HepG2 (cell line): ENCODE results near the gene NNMT. TPM values are rescaled to one million over a fixed set of nuclear protein-coding genes. Genes with fewer than 3 reads are reported as not detected.

Experiments
- ATAC-seq: fragments of 200-7000 bp; cut with Tn5 transposase; 3 replicates; pipeline ENCODE4 v1.9.1; 2020; ENCODE audit warnings: mild to moderate bottlenecking, moderate library complexity
- BruUV-seq: library from RNA; stranded (reverse); fragments of 400-500 nt; replicated peaks from 2 replicates; lab custom pipeline; 2021; lab: Mats Ljungman, UMichigan
- CTCF ChIA-PET: fragments of 300-600 bp; formaldehyde crosslinking; extraction: SDS; loops from one replicate; lab custom pipeline; 2021; ENCODE audit warnings: low total read pairs, inconsistent platforms, low intra/inter-chr PET ratio; lab: Yijun Ruan, JAX
- POLR2A ChIA-PET: fragments of 350-600 bp; sonication (Branson Sonifier 250); formaldehyde crosslinking; loops from one replicate; lab custom pipeline; 2020; ENCODE audit warnings: antibody characterized with exemption, inconsistent platforms; lab: Yijun Ruan, JAX
- DNase-seq: peaks from one replicate; pipeline ENCODE4 v3.0.0-alpha.2; 2015; ENCODE audit warnings: low spot score
- FAIRE-seq: peaks from 3 replicates; lab custom pipeline; 2011; peaks lifted over from hg19 to GRCh38; lab: Jason Lieb, UNC
- H2AFZ ChIP-seq: one replicate; pipeline ENCODE4 v1.6.1; 2011; ENCODE audit warnings: low read length, inconsistent platforms
- H3K27ac ChIP-seq: fragments of 300-600 bp; 3 replicates; pipeline ENCODE4 v1.8.0; 2011; ENCODE audit warnings: mixed run types, mild to moderate bottlenecking, mixed read lengths, low read length, inconsistent platforms; ENCODE audit not compliant: insufficient read depth; ENCODE audit errors: extremely low read length
- H3K27me3 ChIP-seq, 2 experiments: fragments of 200-600 bp in 1 of 2; 2 replicates in 1 of 2; 3 replicates in 1 of 2; pipeline versions ENCODE4 v1.6.0 to v1.8.0; 2011; ENCODE audit warnings: low read length in 2 of 2, mild to moderate bottlenecking in 2 of 2, moderate library complexity in 2 of 2, inconsistent platforms in 1 of 2; ENCODE audit not compliant: insufficient read depth in 2 of 2, control insufficient read depth in 1 of 2
- H3K36me3 ChIP-seq, 2 experiments: fragments of 200-600 bp in 1 of 2; replicated peaks in 1 of 2; 2 replicates in 1 of 2; 3 replicates in 1 of 2; pipeline versions ENCODE4 v1.5.1 to v1.8.0; 2011; ENCODE audit warnings: low read length in 2 of 2, inconsistent platforms in 1 of 2; ENCODE audit not compliant: insufficient read depth in 2 of 2, control insufficient read depth in 1 of 2
- H3K4me1 ChIP-seq: 2 replicates; pipeline ENCODE4 v1.5.1; 2012; ENCODE audit warnings: low read length, inconsistent platforms; ENCODE audit not compliant: insufficient read depth
- H3K4me2 ChIP-seq: 2 replicates; pipeline ENCODE4 v1.6.0; 2011; ENCODE audit warnings: low read depth, low read length, inconsistent platforms
- H3K4me3 ChIP-seq, 3 experiments: fragments of 200-600 bp in 1 of 3; sonication (generic), shearing (Covaris generic) in 1 of 3; replicated peaks in 1 of 3; 2 replicates each; pipeline ENCODE4 v1.5.1; 2011 to 2016; ENCODE audit warnings: low read length in 3 of 3, inconsistent platforms in 2 of 3, low read depth in 2 of 3, mild to moderate bottlenecking in 2 of 3, control low read depth in 1 of 3, mixed read lengths in 1 of 3; ENCODE audit not compliant: insufficient read depth in 1 of 3
- H3K79me2 ChIP-seq: one replicate; pipeline ENCODE4 v1.6.1; 2011; ENCODE audit warnings: low read length, inconsistent platforms; ENCODE audit not compliant: insufficient read depth
- H3K9ac ChIP-seq: 2 replicates; pipeline ENCODE4 v1.6.0; 2011; ENCODE audit warnings: mild to moderate bottlenecking, low read depth, low read length, inconsistent platforms; ENCODE audit not compliant: insufficient read depth
- H3K9me3 ChIP-seq: 2 replicates; pipeline ENCODE4 v1.5.1; 2012; ENCODE audit warnings: mild to moderate bottlenecking, low read length
- H4K20me1 ChIP-seq: 2 replicates; pipeline ENCODE4 v1.6.0; 2011; ENCODE audit warnings: inconsistent platforms, mild to moderate bottlenecking, low read length, moderate library complexity; ENCODE audit not compliant: insufficient read depth
- RAD51 ChIP-seq: fragments of 450-650 bp; IDR thresholded peaks from 2 replicates; pipeline ENCODE4 v1.6.1; 2016; ENCODE audit warnings: borderline replicate concordance
- ZBTB10 ChIP-seq: sonication (generic); formaldehyde crosslinking; IDR thresholded peaks from 2 replicates; pipeline ENCODE4 v1.4.0; 2020; ENCODE audit warnings: missing genetic modification reagents, borderline replicate concordance
- ZBTB8A ChIP-seq: sonication (generic); formaldehyde crosslinking; IDR thresholded peaks from 2 replicates; pipeline ENCODE4 v1.4.0; 2020; ENCODE audit warnings: mild to moderate bottlenecking, low read depth, missing genetic modification reagents, borderline replicate concordance
- WGBS: methylation state at CpG from one replicate; pipeline ENCODE4 v1.1.6; 2017; ENCODE audit warnings: low lambda C conversion rate; 5-methylcytosine and 5-hydroxymethylcytosine counted together
- in situ Hi-C: cut with HindIII; loops from 2 replicates; pipeline ENCODE4 v1.10.0; 2017; ENCODE audit warnings: low pct_unique_long_range_greater_than_20kb; ENCODE audit not compliant: extremely low pct_ligation_motif_present
- intact Hi-C: fragments of 100-400 bp; cut with micrococcal nuclease; formaldehyde crosslinking; loops from one replicate; pipeline ENCODE4 v1.10.0; 2022; ENCODE audit not compliant: unreplicated experiment
- polyA plus RNA-seq, 8 experiments: library from polyadenylated mRNA; depleted of rRNA in 3 of 8; stranded (reverse) in 7 of 8; unstranded in 1 of 8; fragments of >200 nt; fragmentation: Illumina TruSeq in 4 of 8; extraction: Trizol in 4 of 8; gene quantifications; 2 replicates each; pipeline versions ENCODE4 v1.2.1 to v1.2.3, GENCODE V29; 2011 to 2016; ENCODE audit warnings: low read depth in 4 of 8, missing spikeins in 1 of 8, mixed read lengths in 1 of 8; ENCODE audit not compliant: insufficient read depth in 1 of 8
- total RNA-seq, 5 experiments: library from RNA; depleted of rRNA; stranded (reverse); fragments of >200 nt; fragmentation: Illumina TruSeq; extraction: Trizol; gene quantifications; 2 replicates each; pipeline ENCODE4 v1.2.3, GENCODE V29; 2016; ENCODE audit warnings: low read depth in 1 of 5

Gene NNMT
- total and polyA plus RNA-seq, 2 of the 13 experiments (the other 11 are each of a cell fraction or from before 2014, with no cell fraction given), result 0.13 TPM; not detected in 1

DNA sequence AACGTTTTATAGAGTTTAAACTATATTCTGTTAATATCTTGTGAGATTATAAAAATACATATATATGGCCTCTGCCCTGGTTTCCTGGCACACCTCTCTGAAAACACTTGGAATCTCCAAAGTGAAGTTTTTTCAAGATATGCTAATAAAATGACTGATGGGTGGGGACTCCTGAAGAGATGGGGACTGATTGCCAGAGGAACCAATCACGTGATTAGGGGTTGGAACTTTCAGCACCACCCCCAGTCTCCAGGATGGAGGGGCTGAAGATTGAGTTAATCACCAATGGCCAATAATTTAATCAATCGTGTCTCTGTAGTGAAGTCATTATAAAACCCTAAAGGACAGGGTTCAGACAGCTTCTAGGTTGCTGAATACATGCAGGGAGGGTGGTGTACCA is 66.8 kb downstream of the NNMT start:
- Histone ChIP-seq H3K4me1 (no peaks in the 10 kb centered on the region), H3K79me2 (no peaks in the 10 kb centered on the region), H3K4me3 (no peak overlapping the region), H4K20me1 (no peaks in the 10 kb centered on the region), H3K4me2 (no peak overlapping the region), H3K27me3 (peaks cover 4 to 27% of the 10 kb centered on the region in 2 experiments; a peak in 3 of 5 replicates), H3K9me3 (no peaks in the 10 kb centered on the region), H3K27ac (no peak overlapping the region), H3K9ac (no peak overlapping the region), H3K36me3 (no peaks in the 10 kb centered on the region), H2AFZ (no peak overlapping the region)
- DNase-seq (no peak), FAIRE-seq (no peak), ATAC-seq (no peak)
- ChIA-PET POLR2A (no interaction called here), CTCF (no interaction called here)
- in situ Hi-C loops (no loop called here), intact Hi-C loops (no loop called here)
- 3% methylated on average over 3 of the region's 3 CpGs for WGBS
- no TSS peak for BruUV-seq
- TF ChIP-seq ZBTB8A (no peak), RAD51 (peak; percentile 62; the same call in 1 of the 2 replicates), ZBTB10 (no peak)

Other genes starting within 250 kb of the NNMT start
- gene ZBTB16, start 236.7 kb upstream of the NNMT start, total RNA-seq (2016; rRNA removed; fragmentation: Illumina TruSeq; extraction: Trizol), result not detected in 2 replicates
- not detected in 2 replicates for gene ZBTB16, start 236.7 kb upstream of the NNMT start, polyA plus RNA-seq (2011; rRNA removed)
- 7.1 and 9.4 TPM in 2 replicates for gene C11orf71, start 104.1 kb downstream of the NNMT start, total RNA-seq (2016; rRNA removed; fragmentation: Illumina TruSeq; extraction: Trizol)
- 7.8 and 9.4 TPM in 2 replicates for gene C11orf71, start 104.1 kb downstream of the NNMT start, polyA plus RNA-seq (2011; rRNA removed)
- 30.5 and 52.6 TPM in 2 replicates for gene RBM7, start 104.3 kb downstream of the NNMT start, total RNA-seq (2016; rRNA removed; fragmentation: Illumina TruSeq; extraction: Trizol)
- gene RBM7, start 104.3 kb downstream of the NNMT start, polyA plus RNA-seq (2011; rRNA removed), result 32.2 and 32.3 TPM in 2 replicates
- gene REXO2, start 143.1 kb downstream of the NNMT start, total RNA-seq (2016; rRNA removed; fragmentation: Illumina TruSeq; extraction: Trizol), result 104 and 111 TPM in 2 replicates
- gene REXO2, start 143.1 kb downstream of the NNMT start, polyA plus RNA-seq (2011; rRNA removed), result 79.6 and 95.6 TPM in 2 replicates